LNCaP clone FGC (cell line): ENCODE results near the gene DNAI7.

ENCODE experiments used
- DNase-seq: peaks from one replicate; pipeline ENCODE4 v3.0.0-alpha.2; 2011; ENCODE audit warnings: low read depth
- H3K4me3 ChIP-seq: 2 replicates; pipeline ENCODE4 v1.5.1; 2011; ENCODE audit warnings: mild to moderate bottlenecking, low read depth, low read length, control low read depth
- TF ChIP-seq, protein P1 (sequence below): IDR thresholded peaks from 2 replicates; pipeline ENCODE4 v1.5.1; 2012; ENCODE audit warnings: mild to moderate bottlenecking; ENCODE audit not compliant: control insufficient read depth, insufficient read depth; ENCODE audit errors: extremely low read depth

The DNAI7 gene

DNA sequence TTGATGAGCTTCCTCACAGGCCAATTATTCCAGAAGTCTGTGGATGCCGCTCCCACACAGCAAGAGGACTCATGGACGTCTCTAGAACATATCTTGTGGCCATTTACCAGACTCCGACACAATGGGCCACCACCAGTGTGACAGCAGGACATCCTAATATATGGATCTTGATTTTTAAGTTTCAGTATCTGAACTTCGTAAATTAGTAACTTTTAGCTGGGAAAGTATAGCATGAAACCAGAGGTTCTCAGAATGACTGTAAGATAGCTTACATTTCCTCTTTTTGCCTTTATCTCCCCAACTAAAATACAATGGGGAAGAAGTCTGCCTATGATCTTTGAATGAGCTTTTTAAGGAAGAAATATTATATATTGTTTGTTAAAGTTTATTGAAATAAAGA lies 87.0 kb downstream of the DNAI7 start:
- DNase-seq: no peak
- H3K4me3 ChIP-seq: no peak overlapping the region
- TF ChIP-seq, protein P1, sequence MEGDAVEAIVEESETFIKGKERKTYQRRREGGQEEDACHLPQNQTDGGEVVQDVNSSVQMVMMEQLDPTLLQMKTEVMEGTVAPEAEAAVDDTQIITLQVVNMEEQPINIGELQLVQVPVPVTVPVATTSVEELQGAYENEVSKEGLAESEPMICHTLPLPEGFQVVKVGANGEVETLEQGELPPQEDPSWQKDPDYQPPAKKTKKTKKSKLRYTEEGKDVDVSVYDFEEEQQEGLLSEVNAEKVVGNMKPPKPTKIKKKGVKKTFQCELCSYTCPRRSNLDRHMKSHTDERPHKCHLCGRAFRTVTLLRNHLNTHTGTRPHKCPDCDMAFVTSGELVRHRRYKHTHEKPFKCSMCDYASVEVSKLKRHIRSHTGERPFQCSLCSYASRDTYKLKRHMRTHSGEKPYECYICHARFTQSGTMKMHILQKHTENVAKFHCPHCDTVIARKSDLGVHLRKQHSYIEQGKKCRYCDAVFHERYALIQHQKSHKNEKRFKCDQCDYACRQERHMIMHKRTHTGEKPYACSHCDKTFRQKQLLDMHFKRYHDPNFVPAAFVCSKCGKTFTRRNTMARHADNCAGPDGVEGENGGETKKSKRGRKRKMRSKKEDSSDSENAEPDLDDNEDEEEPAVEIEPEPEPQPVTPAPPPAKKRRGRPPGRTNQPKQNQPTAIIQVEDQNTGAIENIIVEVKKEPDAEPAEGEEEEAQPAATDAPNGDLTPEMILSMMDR: no peak

DNA sequence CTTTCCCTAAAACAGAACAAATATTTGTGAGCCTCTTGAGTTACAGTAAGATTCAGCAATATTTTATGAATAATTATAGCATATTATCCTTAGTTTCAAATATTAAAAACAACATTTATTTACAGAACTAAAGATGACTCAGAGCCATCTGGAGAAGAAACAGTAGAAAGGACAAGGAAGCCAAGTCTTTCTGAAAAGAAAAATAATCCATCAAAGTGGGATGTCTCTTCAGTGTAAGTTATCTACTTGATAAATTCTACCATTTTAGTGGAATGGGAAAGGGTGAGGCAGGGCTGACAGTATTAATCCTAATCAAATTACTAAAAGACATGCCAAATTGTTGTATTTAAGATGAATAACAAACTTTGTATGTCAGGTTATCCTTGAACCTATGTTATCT lies 88.1 kb downstream of the DNAI7 start:
- DNase-seq: no peak
- TF ChIP-seq, protein P1: no peak
- H3K4me3 ChIP-seq: no peak overlapping the region

DNA sequence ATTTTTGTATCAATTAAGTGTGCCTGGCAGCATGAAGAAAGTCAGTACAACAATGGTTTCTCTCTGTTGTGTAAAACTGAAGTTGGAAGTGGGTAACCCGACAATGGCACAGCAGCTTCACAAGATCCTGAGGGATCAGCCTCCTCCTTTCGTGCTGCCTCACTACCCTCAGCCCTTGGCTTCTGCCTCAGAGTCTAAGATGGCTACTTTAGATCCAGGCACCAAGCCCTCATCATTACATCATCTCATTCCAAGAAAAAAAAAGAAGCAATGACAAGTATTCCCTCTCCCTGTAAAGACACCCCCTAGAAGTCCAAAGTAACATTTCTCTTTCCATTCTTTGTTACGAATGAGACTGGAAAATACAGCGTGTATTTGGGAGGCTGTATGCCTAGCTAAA lies 92.6 kb downstream of the DNAI7 start:
- no peak for DNase-seq
- TF ChIP-seq, protein P1: no peak
- H3K4me3 ChIP-seq: no peak overlapping the region

DNA sequence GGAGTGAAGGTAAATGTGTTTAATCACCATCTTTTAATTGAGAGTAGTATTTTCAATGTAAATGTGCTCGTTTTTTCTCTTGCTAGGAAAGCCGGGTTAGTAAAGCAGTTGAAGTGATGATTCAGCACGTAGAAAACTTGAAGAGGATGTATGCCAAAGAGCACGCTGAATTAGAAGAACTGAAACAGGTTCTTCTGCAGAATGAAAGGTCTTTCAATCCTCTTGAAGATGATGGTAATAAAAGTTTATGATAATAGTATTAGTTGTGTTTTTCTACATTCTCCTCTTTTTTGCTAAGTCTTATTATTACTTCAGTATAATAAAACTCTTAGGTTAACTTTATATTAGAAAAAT lies 93.9 kb downstream of the DNAI7 start:
- no peak for DNase-seq
- TF ChIP-seq, protein P1: no peak
- no peak overlapping the region for H3K4me3 ChIP-seq

DNA sequence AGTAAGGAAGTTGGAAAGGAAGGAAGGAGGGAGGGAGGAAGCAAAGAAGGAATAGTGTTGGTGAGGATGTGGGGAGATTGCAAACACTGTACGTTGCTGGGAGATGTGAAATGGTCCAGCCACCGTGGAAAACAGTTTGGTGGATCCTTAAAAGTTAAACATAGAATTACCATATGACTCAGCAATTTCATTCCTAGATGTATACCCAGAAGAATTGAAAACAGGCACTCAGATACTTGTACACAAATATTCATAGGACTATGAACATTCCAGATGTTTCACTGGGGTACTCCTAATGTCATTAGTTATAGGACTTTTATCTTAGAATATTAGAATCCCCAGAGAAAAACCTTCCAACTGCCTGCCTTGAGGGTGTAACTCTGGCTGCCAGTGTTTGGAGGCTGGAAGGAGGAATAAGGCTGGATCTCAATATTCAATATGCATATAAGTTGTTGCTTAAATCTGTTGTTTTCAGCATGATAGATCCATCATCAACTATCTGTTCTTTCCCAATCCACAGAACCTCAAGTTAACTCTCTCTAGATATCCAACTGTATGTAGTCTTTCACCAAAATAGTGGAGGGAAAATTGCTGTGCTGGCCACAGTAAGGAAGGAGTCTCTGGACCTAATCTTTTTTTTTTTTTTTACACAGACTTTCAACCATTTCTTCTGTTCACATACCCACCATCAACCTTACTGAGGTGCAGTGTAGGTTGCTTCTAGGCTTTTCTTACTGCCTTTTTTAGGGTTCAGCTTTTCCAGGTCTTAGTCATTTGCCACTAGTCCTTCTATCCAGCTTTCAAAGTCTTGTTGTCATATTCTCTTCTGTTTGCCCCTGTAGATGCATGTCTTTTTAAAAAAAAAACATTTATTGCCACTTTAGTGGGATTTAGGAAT lies 94.5 kb downstream of the DNAI7 start:
- TF ChIP-seq, protein P1: no peak
- no peak for DNase-seq
- no peak overlapping the region for H3K4me3 ChIP-seq

DNA sequence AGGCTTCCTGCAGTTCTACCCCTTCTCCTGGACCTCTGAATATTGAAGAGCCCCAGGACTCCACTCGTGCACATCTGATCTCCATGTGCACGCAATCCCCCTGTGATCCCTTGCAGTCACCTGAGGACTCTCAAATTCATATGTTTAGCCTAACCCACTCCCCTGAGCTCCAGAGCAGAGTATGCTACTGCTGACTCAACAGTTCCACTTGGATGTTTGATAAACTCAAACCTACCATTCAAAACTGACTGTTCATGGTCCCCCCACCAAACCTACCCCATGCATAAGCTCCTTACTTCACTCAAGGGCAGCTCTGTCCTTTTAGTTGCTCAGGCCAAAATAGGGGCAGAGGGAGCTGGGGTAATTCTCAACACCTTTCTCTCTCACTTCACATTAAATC lies 96.0 kb downstream of the DNAI7 start:
- DNase-seq: no peak
- TF ChIP-seq, protein P1: no peak
- no peak overlapping the region for H3K4me3 ChIP-seq

DNA sequence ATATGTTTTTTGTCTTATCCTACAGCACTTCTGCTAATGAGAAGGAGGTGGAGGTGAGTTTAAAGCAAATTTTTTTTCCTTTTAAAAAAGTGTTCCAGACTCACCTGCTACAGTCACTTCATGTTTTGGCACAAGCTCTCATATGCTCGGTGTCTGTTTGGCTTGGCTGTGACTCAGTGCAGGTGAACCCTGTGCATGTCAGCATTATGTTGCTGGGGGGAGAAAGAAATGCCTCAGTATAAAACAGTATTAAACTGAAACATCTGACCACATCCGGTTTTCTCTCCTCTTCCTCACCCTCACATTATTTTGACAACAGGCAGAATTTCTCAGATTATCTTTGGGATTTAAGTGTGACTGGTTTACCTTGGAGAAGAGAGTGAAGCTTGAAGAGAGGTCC lies 105.2 kb downstream of the DNAI7 start:
- TF ChIP-seq, protein P1: no peak
- DNase-seq: peak; percentile 27

More for the DNA sequence above, 105.2 kb downstream of the DNAI7 start:
- no peak overlapping the region for H3K4me3 ChIP-seq
